Pancreas (tissue), 10 donors: Measurements from ENCODE around the gene CTNNAL1. TPM values are rescaled to one million over a fixed set of nuclear protein-coding genes. Genes with fewer than 3 reads are reported as not detected.
"Not testable (repeated sequence)": the region's sequence is repeated elsewhere in the genome, so short reads cannot be mapped to it uniquely, and the experiment has no call there.

Source experiments
- ATAC-seq, 4 donors: fragments of 200-7000 bp; cut with Tn5 transposase; one replicate each; pipeline versions ENCODE4 v1.8.0 to v1.9.1; 2020; ENCODE audit warnings: mild to moderate bottlenecking in 4 of 4, moderate library complexity in 4 of 4
- DNase-seq, 6 donors: peaks; one replicate each; pipeline ENCODE4 v3.0.0-alpha.2; 2020
- FAIRE-seq: peaks from 2 replicates; lab custom pipeline; 2012; peaks lifted over from hg19 to GRCh38; lab: Jason Lieb, UNC
- H3K27ac ChIP-seq, 4 donors: fragments of 200-600 bp; sonication (generic); 1 replicate in 3 of 4; 2 replicates in 1 of 4; pipeline versions ENCODE4 v1.5.0 to v1.8.0; 2020
- H3K27me3 ChIP-seq, 4 donors: fragments of 200-600 bp; one replicate each; pipeline ENCODE4 v1.8.0; 2021
- H3K36me3 ChIP-seq, 3 donors: fragments of 200-600 bp; sonication (generic) in 1 of 3; one replicate each; pipeline versions ENCODE4 v1.5.0 to v1.8.0; 2020 to 2021
- H3K4me1 ChIP-seq, 3 donors: fragments of 200-600 bp; one replicate each; pipeline ENCODE4 v1.8.0; 2021
- H3K4me3 ChIP-seq, 4 donors: fragments of 200-600 bp; sonication (generic) in 2 of 4; one replicate each; pipeline versions ENCODE4 v1.5.0 to v1.8.0; 2020 to 2021
- H3K9me3 ChIP-seq, 4 donors: fragments of 200-600 bp; one replicate each; pipeline ENCODE4 v1.8.0; 2021
- WGBS, 2 donors: extraction: QIAGEN DNeasy Blood & Tissue Kit; methylation state at CpG; one replicate each; pipeline ENCODE4 v1.1.7; 2013; 5-methylcytosine and 5-hydroxymethylcytosine counted together
- intact Hi-C, 3 donors: fragments of 100-400 bp; cut with DNase I; formaldehyde crosslinking; loops; one replicate each; pipeline versions ENCODE4 v1.11.1 to v1.14.2; 2022
- polyA plus RNA-seq, 2 donors: library from polyadenylated mRNA; stranded (reverse); fragments of 200-250 nt; gene quantifications; one replicate each; pipeline ENCODE4 v1.2.3, GENCODE V29; 2013
- total RNA-seq, 6 donors: library from RNA; stranded (reverse); fragmentation: NEBNext Ultra II Directional in 4 of 6; extraction: Animal tissue kit (Norgen Biotek cat#: 25700) in 4 of 6; gene quantifications; one replicate each; pipeline versions ENCODE4 v1.2.1 to v1.2.4, GENCODE V29; 2021 to 2023
- TF ChIP-seq, protein P1 (sequence below), 4 donors: fragments of 200-600 bp; sonication (generic) in 3 of 4; IDR thresholded peaks; one replicate each; pipeline versions ENCODE4 v1.5.0 to v1.8.0; 2021; ENCODE audit warnings: antibody characterized with exemption in 4 of 4
- donor health status: healthy with polysubstance abuse.
- donor health status: DM: no; HTN: no; CAD: no; lungs with moderate emphysema.
- donor health status: DM: no; HTN: no; CAD: no.
- donor health status: control.
- donor health status: control.
- donor health status: Bipolar disorder and iron deficiency.
- donor health status: DM: yes; HTN: yes; CAD: no.
- donor health status: DM: no; HTN: no; CAD: no.
- donor health status: DM: no; HTN: no; CAD: no.
- donor health status: DM: yes; HTN: yes; CAD: no.

CTNNAL1 gene
- total and polyA plus RNA-seq, 8 donors = 8.8 to 29.7 (median 16.6) TPM

DNA sequence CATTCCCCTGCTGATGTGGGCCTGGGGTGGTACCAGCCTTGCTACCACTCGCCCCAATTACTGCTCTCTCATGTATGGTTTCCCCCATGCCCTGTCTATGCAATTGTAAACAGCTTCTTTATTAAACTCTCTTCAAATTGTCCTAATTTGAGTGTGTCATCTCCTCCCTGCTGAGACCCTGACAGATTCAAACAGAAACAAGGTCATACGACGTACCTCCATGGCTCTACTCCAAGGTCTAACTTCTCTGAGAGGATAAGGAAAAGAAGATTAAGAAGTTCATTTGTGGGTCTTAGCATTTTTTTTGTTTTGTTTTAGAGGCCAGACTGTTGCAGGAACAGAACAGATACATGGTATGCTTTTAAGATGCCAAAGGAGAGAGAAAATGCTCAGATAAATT, 41.1 kb downstream of the CTNNAL1 start:
- no peak overlapping the region for H3K27ac ChIP-seq
- H3K27me3 ChIP-seq = no peaks in the 10 kb centered on the region
- FAIRE-seq = no peak
- H3K9me3 ChIP-seq = no peaks in the 10 kb centered on the region
- TF ChIP-seq, protein P1, sequence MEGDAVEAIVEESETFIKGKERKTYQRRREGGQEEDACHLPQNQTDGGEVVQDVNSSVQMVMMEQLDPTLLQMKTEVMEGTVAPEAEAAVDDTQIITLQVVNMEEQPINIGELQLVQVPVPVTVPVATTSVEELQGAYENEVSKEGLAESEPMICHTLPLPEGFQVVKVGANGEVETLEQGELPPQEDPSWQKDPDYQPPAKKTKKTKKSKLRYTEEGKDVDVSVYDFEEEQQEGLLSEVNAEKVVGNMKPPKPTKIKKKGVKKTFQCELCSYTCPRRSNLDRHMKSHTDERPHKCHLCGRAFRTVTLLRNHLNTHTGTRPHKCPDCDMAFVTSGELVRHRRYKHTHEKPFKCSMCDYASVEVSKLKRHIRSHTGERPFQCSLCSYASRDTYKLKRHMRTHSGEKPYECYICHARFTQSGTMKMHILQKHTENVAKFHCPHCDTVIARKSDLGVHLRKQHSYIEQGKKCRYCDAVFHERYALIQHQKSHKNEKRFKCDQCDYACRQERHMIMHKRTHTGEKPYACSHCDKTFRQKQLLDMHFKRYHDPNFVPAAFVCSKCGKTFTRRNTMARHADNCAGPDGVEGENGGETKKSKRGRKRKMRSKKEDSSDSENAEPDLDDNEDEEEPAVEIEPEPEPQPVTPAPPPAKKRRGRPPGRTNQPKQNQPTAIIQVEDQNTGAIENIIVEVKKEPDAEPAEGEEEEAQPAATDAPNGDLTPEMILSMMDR (IDR thresholded peaks at IDR 0.05) = no peak
- WGBS, 2 donors = 51 to 67% methylated on average over 3 of the region's 3 CpGs
- DNase-seq = no peak
- H3K36me3 ChIP-seq = no peaks in the 10 kb centered on the region
- H3K4me3 ChIP-seq = no peak overlapping the region
- intact Hi-C loops = no loop called here
- H3K4me1 ChIP-seq = peaks cover 6 to 9% (median 7%) of the 10 kb centered on the region in 3 donors
- ATAC-seq = no peak

DNA sequence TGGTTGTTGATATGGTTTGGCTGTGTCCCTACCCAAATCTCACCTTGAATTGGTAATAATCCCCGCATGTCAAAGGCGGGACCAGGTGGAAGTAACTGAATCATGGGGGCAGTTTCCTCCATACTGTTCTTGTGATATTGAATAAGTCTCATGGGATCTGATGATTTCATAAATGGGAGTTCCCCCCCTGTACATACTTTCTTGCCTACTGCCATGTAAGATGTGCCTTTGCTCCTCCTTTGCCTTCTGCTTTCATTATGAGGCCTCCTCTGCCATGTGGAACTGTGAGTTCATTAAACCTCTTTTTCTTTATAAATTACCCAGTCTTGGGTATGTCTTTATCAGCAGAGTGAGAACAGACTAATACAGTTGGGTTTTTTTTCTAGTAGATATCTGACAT, 41.9 kb downstream of the CTNNAL1 start:
- H3K36me3 ChIP-seq, intact Hi-C loops, ATAC-seq, H3K27me3 ChIP-seq, H3K9me3 ChIP-seq, H3K4me1 ChIP-seq, DNase-seq, FAIRE-seq, H3K27ac ChIP-seq, H3K4me3 ChIP-seq: not testable (repeated sequence)
- 96 to 100% methylated on average over 2 of the region's 2 CpGs for WGBS, 2 donors

DNA sequence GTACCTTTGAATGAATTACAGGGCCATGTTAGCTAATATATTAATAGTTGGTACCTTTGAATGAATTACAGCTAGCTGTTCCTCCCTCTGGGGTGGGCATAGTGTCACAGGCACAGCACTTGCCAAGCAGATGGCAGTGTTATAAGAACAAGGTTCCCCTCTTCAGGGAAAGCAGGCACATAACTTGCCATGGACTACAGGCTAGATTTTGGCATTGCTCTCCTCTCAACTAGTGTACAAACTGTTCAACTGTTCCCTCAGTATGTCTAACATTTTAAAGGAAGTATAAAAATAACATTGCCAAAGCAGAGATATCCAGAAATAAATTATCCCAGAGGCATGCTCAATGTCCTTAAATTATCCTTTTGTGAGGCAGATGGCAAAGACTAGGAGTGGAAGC, 45.4 kb downstream of the CTNNAL1 start:
- intact Hi-C loops = no loop called here
- FAIRE-seq = no peak

DNA sequence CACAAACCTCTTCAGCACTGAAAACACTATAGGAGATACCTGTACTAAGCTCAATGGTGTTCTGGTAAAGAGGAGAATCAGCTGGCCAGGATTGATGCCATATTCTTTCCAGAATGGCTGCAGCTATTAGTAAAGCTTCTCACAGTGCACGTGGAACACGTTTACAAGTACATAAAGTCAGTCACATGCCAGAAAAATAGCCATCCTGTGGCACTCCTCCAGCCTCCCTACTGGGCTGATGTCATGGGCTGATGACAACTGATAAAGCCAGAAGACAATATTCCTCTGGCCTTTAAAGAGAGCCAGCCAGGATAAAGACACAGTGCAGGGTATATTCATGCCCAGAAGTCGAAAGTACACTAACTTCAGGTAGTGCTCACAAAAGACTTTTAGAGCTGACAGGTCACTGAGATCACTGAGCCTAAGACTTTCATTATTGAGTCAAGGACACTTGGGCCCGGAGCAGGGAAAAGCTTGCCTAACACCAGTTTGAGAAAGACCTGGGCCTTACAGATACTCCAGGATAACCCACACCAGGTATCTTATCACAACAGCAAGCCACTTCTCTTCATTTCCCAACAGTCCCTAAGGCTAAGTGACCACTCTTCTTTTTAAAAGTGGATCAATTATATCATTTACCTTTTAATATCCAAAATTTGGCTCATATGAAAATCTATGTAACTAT, 49.7 kb downstream of the CTNNAL1 start:
- no peaks in the 10 kb centered on the region for H3K36me3 ChIP-seq
- no peaks in the 10 kb centered on the region for H3K4me1 ChIP-seq
- TF ChIP-seq, protein P1 (IDR thresholded peaks at IDR 0.05) = no peak
- no peak overlapping the region for H3K4me3 ChIP-seq
- no peak overlapping the region for H3K27ac ChIP-seq
- H3K27me3 ChIP-seq = no peaks in the 10 kb centered on the region
- WGBS, 2 donors = 62 to 63% methylated on average over 4 of the region's 4 CpGs
- H3K9me3 ChIP-seq = no peaks in the 10 kb centered on the region
- DNase-seq (no peak), ATAC-seq (no peak), FAIRE-seq (no peak)
- intact Hi-C loops = no loop called here

More for the DNA sequence above, 45.4 kb downstream of the CTNNAL1 start:
- Histone ChIP-seq H3K4me3 (no peak overlapping the region), H3K27me3 (no peaks in the 10 kb centered on the region), H3K9me3 (no peaks in the 10 kb centered on the region), H3K27ac (no peak overlapping the region), H3K36me3 (no peaks in the 10 kb centered on the region), H3K4me1 (no peaks in the 10 kb centered on the region)
- ATAC-seq (no peak), DNase-seq (no peak)
- TF ChIP-seq, protein P1 (IDR thresholded peaks at IDR 0.05) = no peak

DNA sequence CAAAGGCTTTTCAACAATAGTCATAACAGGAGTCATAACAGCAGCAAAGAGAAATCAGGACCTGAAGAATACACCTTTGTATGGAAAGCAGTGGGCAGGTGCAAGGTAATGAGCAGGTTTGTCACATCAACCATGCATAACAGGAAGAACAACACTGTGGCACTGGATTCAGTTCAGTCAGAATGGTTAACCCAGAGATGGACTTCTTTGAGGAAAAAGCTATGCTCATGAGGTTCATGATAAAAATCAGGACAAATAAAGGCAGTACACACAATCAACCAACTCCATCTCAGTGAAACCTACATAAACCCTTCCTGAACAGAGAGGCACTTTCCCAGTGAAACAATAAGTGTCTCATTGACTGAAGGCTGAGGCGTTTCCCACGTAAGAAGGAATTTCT, 52.1 kb downstream of the CTNNAL1 start:
- TF ChIP-seq, protein P1 (IDR thresholded peaks at IDR 0.05) = no peak
- intact Hi-C loops = no loop called here
- Histone ChIP-seq H3K27ac (no peak overlapping the region), H3K27me3 (no peaks in the 10 kb centered on the region), H3K36me3 (no peaks in the 10 kb centered on the region), H3K4me3 (no peak overlapping the region), H3K9me3 (no peaks in the 10 kb centered on the region), H3K4me1 (no peaks in the 10 kb centered on the region)
- WGBS, 2 donors = 92 to 98% methylated on average over 2 of the region's 2 CpGs
- no peak for DNase-seq
- ATAC-seq = no peak
- FAIRE-seq = no peak
